ENCODE data around the gene TNS3. TPM values are rescaled to one million over a fixed set of nuclear protein-coding genes. Genes with fewer than 3 reads are reported as not detected.
"Not testable (repeated sequence)": the region's sequence is repeated elsewhere in the genome, so short reads cannot be mapped to it uniquely, and the experiment has no call there.

Gene TNS3
- total and polyA plus RNA-seq, 10 donors: 17.7 to 247 (median 147) TPM

GRCh38 chr7:47441796-47442604 lies 139.9 kb downstream of the TNS3 start:
- no peak overlapping the region for H3K4me3 ChIP-seq
- TF ChIP-seq CTCF (IDR thresholded peaks at IDR 0.05 in 8 of 11, conservative IDR thresholded peaks at IDR 0.05 in 3 of 11): no peak
- no peak for TF ChIP-seq POLR2AphosphoS5 (IDR thresholded peaks at IDR 0.05)
- TF ChIP-seq POLR2A (IDR thresholded peaks at IDR 0.05): no peak
- H3K4me1 ChIP-seq: peaks cover 0 to 48% (median 22%) of the 10 kb centered on the region in 6 donors
- 77 to 87% (median 78%) methylated on average over 11 of the region's 11 CpGs for WGBS, 5 donors
- intact Hi-C loops (cut with DNase I; ENCODE audit: low total_unique reads): loop anchor here (5.0 kb wide), 1 partner anchor 365 kb away; no protein-coding TSS in a partner anchor
- peak overlapping the region in 3 of 8 donors; percentile 1 to 40 (median 27) for H3K27ac ChIP-seq
- no peak for DNase-seq
- H3K36me3 ChIP-seq: peaks cover 0 to 31% (median 17%) of the 10 kb centered on the region in 6 donors
- H3K9me3 ChIP-seq: no peaks in the 10 kb centered on the region
- no peaks in the 10 kb centered on the region for H3K27me3 ChIP-seq (replicated peaks in 1 of 7)

DNA sequence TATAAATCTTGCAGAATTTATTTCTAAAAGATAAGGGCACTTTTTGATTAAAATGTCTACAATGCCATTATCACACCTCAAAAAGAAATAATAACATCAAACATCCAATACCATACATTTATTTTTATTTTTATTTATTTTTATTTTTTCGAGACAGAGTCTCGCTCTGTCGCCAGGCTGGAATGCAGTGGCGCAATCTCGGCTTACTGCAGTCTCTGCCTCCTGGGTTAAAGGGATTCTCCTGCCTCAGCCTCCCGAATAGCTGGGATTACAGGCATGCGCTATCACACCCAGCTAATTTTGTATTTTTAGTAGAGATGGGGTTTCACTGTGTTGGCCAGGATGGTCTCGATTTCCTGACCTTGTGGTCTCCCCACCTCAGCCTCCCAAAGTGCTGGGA lies 140.9 kb downstream of the TNS3 start:
- Histone ChIP-seq H3K4me1 (peaks cover 0 to 42% (median 19%) of the 10 kb centered on the region in 6 donors), H3K36me3 (peaks cover 0 to 41% (median 17%) of the 10 kb centered on the region in 6 donors)
- H3K9me3 ChIP-seq; H3K27me3 ChIP-seq (replicated peaks in 1 of 7); H3K27ac ChIP-seq; DNase-seq; H3K4me3 ChIP-seq: not testable (repeated sequence)
- WGBS, 5 donors: 66 to 95% (median 88%) methylated on average over 8 of the region's 8 CpGs
- intact Hi-C loops (cut with DNase I; ENCODE audit: low total_unique reads): loop anchor here (5.0 kb wide), 1 partner anchor 366 kb away; no protein-coding TSS in a partner anchor

DNA sequence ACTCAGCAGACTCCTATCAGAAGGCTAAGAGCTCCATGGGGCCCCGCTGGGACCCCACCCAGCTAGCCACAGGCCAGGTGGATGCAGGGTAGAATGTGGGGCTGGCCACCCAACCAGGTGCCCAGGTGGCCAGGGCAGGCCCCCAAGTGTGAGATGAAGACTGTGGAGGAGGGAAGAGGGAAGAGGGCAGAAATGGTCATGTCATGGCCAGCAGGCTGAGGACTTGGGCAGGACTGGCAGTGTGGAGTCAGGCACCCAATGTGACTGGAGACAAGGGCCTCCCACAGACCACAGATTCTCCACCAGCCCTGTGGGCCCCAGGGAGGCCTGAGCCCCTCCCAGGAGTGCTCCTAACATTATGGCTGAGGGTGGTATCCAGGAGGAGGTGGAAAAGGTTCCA lies 141.6 kb downstream of the TNS3 start:
- Histone ChIP-seq H3K4me3 (no peak overlapping the region), H3K36me3 (peaks cover 0 to 48% (median 17%) of the 10 kb centered on the region in 6 donors), H3K27me3 (replicated peaks in 1 of 7) (no peaks in the 10 kb centered on the region), H3K27ac (peak overlapping the region in 6 of 8 donors; percentile 8 to 44 (median 20)), H3K4me1 (peaks cover 0 to 42% (median 15%) of the 10 kb centered on the region in 6 donors), H3K9me3 (no peaks in the 10 kb centered on the region)
- 0 to 100% (median 44%) methylated on average over 1 of the region's 1 CpG for WGBS, 5 donors
- DNase-seq: no peak
- TF ChIP-seq POLR2AphosphoS5 (IDR thresholded peaks at IDR 0.05): no peak
- no peak for TF ChIP-seq CTCF (IDR thresholded peaks at IDR 0.05 in 8 of 11, conservative IDR thresholded peaks at IDR 0.05 in 3 of 11)
- TF ChIP-seq POLR2A (IDR thresholded peaks at IDR 0.05): no peak
- intact Hi-C loops (cut with DNase I; ENCODE audit: low total_unique reads): loop anchor here (5.0 kb wide), 1 partner anchor 367 kb away; no protein-coding TSS in a partner anchor

GRCh38 chr7:47439181-47439667 lies 142.7 kb downstream of the TNS3 start:
- H3K4me1 ChIP-seq: peaks cover 0 to 32% (median 6%) of the 10 kb centered on the region in 6 donors
- peaks cover 0 to 59% (median 20%) of the 10 kb centered on the region in 6 donors for H3K36me3 ChIP-seq
- no peak for DNase-seq
- TF ChIP-seq POLR2A (IDR thresholded peaks at IDR 0.05) (no peak), POLR2AphosphoS5 (IDR thresholded peaks at IDR 0.05) (no peak), CTCF (IDR thresholded peaks at IDR 0.05 in 8 of 11, conservative IDR thresholded peaks at IDR 0.05 in 3 of 11) (no peak)
- H3K27ac ChIP-seq: peak overlapping the region in 1 of 8 donors; percentile 3
- intact Hi-C loops (cut with DNase I; ENCODE audit: low total_unique reads): no loop called here
- H3K27me3 ChIP-seq (replicated peaks in 1 of 7): no peaks in the 10 kb centered on the region
- H3K9me3 ChIP-seq: no peaks in the 10 kb centered on the region
- 93 to 96% (median 95%) methylated on average over 10 to 17 of the region's 17 CpGs for WGBS, 5 donors
- H3K4me3 ChIP-seq: no peak overlapping the region

All from spleen (tissue), 11 donors.